CD4-positive, alpha-beta T cell (primary cell): Measurements from ENCODE around the gene RRM2. TPM values are rescaled to one million over a fixed set of nuclear protein-coding genes. Genes with fewer than 3 reads are reported as not detected.
A peak's percentile ranks its signal among the peaks of the same experiment; 100 is the strongest.

Experiments
- ATAC-seq: fragments of 200-7000 bp; cut with Tn5 transposase; one replicate; pipeline ENCODE4 v1.10.0; 2022; ENCODE audit warnings: mild to moderate bottlenecking; ENCODE audit not compliant: poor library complexity
- CTCF ChIA-PET: fragments of 350-600 bp; sonication (Branson Sonifier 250); formaldehyde crosslinking; loops from one replicate; lab custom pipeline; 2021; ENCODE audit warnings: antibody characterized with exemption, inconsistent platforms; lab: Charles Lee
- POLR2A ChIA-PET: fragments of 350-600 bp; sonication (Branson Sonifier 250); formaldehyde crosslinking; loops from one replicate; lab custom pipeline; 2021; ENCODE audit warnings: antibody characterized with exemption, inconsistent platforms; lab: Charles Lee
- DNase-seq, 14 experiments: peaks; one replicate each; pipeline ENCODE4 v3.0.0-alpha.2; 2013 to 2020; ENCODE audit warnings: mixed read lengths in 2 of 14
- H3K27ac ChIP-seq, 2 donors: one replicate each; pipeline versions ENCODE4 v1.5.1 to v1.7.0; 2013; ENCODE audit warnings: low read length in 2 of 2, low read depth in 1 of 2, mild to moderate bottlenecking in 1 of 2
- H3K27me3 ChIP-seq, 2 experiments: 1 replicate in 1 of 2; 2 replicates in 1 of 2; pipeline versions ENCODE4 v1.6.1 to v1.7.0; 2013; ENCODE audit warnings: low read length in 2 of 2, control low read depth in 1 of 2, mild to moderate bottlenecking in 1 of 2, moderate library complexity in 1 of 2; ENCODE audit not compliant: insufficient read depth in 2 of 2, control insufficient read depth in 1 of 2
- H3K36me3 ChIP-seq: one replicate; pipeline ENCODE4 v1.6.1; 2013; ENCODE audit warnings: low read length, control low read depth; ENCODE audit not compliant: insufficient read depth
- H3K4me1 ChIP-seq: one replicate; pipeline ENCODE4 v1.6.1; 2013; ENCODE audit warnings: low read length, control low read depth; ENCODE audit not compliant: insufficient read depth
- H3K4me3 ChIP-seq: one replicate; pipeline ENCODE4 v1.5.1; 2013; ENCODE audit warnings: mild to moderate bottlenecking, low read length, moderate library complexity
- H3K9me3 ChIP-seq, 2 experiments: 1 replicate in 1 of 2; 2 replicates in 1 of 2; pipeline versions ENCODE4 v1.6.1 to v1.7.0; 2013; ENCODE audit warnings: low read length in 2 of 2, mild to moderate bottlenecking in 2 of 2, control low read depth in 1 of 2, moderate library complexity in 1 of 2; ENCODE audit not compliant: control insufficient read depth in 1 of 2, insufficient read depth in 1 of 2
- H3K27ac Mint-ChIP-seq: one replicate; pipeline ENCODE4 v1.8.0; 2020; ENCODE audit warnings: mixed read lengths
- H3K27me3 Mint-ChIP-seq: one replicate; pipeline ENCODE4 v1.8.0; 2021; ENCODE audit warnings: mixed read lengths
- H3K36me3 Mint-ChIP-seq: one replicate; pipeline ENCODE4 v1.8.0; 2021; ENCODE audit warnings: low read depth, mixed read lengths
- H3K4me1 Mint-ChIP-seq: one replicate; pipeline ENCODE4 v1.8.0; 2021; ENCODE audit warnings: low read depth, mixed read lengths
- H3K4me3 Mint-ChIP-seq: one replicate; pipeline ENCODE4 v1.8.0; 2020; ENCODE audit warnings: mild to moderate bottlenecking, mixed read lengths
- H3K9me3 Mint-ChIP-seq: one replicate; pipeline ENCODE4 v1.8.0; 2020; ENCODE audit warnings: mixed read lengths
- CTCF ChIP-seq: fragments of 200-600 bp; IDR thresholded peaks from one replicate; pipeline ENCODE4 v1.8.0; 2022; ENCODE audit warnings: antibody characterized with exemption, mild to moderate bottlenecking
- intact Hi-C, 2 experiments: fragments of 100-400 bp; cut with DNase I in 1 of 2; cut with micrococcal nuclease in 1 of 2; formaldehyde crosslinking; loops; one replicate each; pipeline versions ENCODE4 v1.15.1 to v1.9.0; 2023 to 2025; cut with DNase I, micrococcal nuclease
- total RNA-seq, 174 experiments: library from RNA in 2 of 174; stranded (reverse) in 2 of 174; gene quantifications; one replicate each; pipeline ENCODE4 v1.2.3 and lab custom pipeline; 2021 to 2026

Gene RRM2
- total RNA-seq, 2 experiments from 2014 or later, result 1.4 to 1.6 TPM

DNA sequence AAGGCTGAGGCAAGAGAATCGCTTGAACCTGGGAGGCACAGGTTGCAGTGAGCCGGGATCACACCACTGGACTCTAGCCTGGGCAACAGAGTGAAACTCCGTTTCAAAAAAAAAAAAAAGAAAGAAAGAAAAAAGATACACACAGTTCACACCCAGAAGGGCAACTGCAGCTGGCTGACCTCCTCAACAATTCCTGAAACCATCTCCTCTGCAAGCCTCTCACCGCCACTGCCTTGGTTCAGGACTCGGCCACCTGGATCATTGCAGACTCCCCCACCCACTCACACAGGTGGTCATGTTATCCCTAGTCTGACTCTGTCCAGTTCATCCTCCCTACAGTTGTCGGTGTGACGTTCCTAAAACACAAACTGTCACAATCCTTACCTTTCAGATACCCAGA is 44.5 kb upstream of the RRM2 start:
- no peak overlapping the region for H3K27ac ChIP-seq
- H3K4me3 Mint-ChIP-seq, result peak overlapping the region; percentile 49
- ATAC-seq (no peak), DNase-seq (no peak)
- H3K4me3 ChIP-seq, result no peak overlapping the region
- H3K4me1 Mint-ChIP-seq, result peaks cover 13% of the 10 kb centered on the region
- peaks cover 73% of the 10 kb centered on the region for H3K27me3 Mint-ChIP-seq
- ChIA-PET CTCF (interaction anchor here (1.5 kb wide), 1 partner anchor 19 kb away, joined by 4 read pairs; no protein-coding TSS in a partner anchor), POLR2A (no interaction called here)
- no peaks in the 10 kb centered on the region for H3K9me3 Mint-ChIP-seq
- no peaks in the 10 kb centered on the region for H3K36me3 Mint-ChIP-seq
- H3K27ac Mint-ChIP-seq, result no peak overlapping the region
- no peaks in the 10 kb centered on the region for H3K36me3 ChIP-seq
- intact Hi-C loops, result loop anchor here (5.0 to 10.0 kb wide), 2 partner anchors 39 to 327 kb away; no protein-coding TSS in a partner anchor
- TF ChIP-seq CTCF, result no peak
- no peaks in the 10 kb centered on the region for H3K9me3 ChIP-seq
- H3K4me1 ChIP-seq, result peaks cover 27% of the 10 kb centered on the region
- H3K27me3 ChIP-seq, result peaks cover 55 to 76% of the 10 kb centered on the region in 2 experiments

DNA sequence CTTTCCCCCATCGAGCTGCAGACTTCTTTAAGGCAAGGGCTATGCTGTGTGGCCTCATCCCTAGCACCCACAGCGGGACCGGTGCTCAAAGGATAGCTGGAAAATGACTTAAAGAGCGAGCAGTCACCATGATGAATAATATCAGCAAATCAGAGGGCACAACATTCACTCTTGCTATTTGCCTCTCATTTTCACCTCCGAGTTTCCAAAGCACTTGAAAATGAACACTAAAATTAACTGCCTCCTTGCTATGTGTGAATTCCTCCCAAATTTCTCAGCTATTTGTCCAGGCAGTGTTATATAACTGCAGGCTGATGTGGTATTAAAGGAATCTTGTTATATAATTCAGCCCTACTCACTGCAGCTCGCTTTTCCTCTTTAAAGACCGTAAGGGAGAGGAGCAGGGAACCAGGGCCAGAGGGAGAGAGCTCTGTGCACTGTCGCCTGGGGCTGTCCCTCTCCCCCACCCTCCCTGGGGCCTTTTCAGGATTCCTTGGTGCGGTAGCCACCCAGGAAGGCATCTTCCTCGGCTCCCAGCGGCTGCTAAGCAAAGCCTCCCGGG is 43.8 kb upstream of the RRM2 start:
- TF ChIP-seq CTCF, result no peak

DNA sequence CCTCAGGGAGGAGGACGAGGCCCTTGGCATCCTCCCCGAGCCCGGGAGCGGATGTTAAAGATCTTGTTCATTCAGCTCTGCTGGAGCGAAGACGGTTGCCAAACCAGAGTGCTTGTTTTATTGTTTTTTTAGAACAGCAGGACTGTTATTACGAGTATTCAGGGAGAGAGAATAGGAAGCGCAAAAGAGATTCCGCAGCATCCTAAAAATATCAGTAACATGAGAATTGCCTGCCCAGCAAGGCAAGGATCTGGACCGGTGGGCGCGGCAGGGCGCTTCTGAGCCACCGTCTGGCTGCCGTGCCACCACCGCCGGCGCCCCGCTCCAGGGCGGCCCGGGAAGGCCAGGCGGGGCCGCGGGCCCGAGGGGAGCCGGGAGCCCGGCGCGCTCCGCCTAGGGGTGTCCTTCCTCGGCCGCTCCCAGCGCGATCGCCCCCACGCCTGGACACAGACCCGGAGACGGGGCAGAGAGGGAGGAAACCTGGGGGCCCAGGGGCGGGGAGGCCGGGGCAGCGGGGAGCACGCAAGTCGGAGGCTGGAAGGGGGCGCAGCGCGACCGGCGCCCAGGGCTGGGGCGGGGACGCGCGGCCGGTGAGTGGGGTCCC is 43.2 kb upstream of the RRM2 start:
- no peak for TF ChIP-seq CTCF
- Histone ChIP-seq H3K4me3 (no peak overlapping the region), H3K27ac (no peak overlapping the region), H3K27me3 (peaks cover 60 to 77% of the 10 kb centered on the region in 2 experiments), H3K4me1 (peaks cover 27% of the 10 kb centered on the region), H3K36me3 (no peaks in the 10 kb centered on the region), H3K9me3 (no peaks in the 10 kb centered on the region)
- Mint-ChIP-seq H3K27me3 (peaks cover 76% of the 10 kb centered on the region), H3K27ac (no peak overlapping the region), H3K4me3 (peak overlapping the region; percentile 73), H3K4me1 (peaks cover 13% of the 10 kb centered on the region), H3K36me3 (no peaks in the 10 kb centered on the region), H3K9me3 (no peaks in the 10 kb centered on the region)
- ATAC-seq, result peak; percentile 49
- DNase-seq, result peak in 3 of 14 experiments; percentile 14 to 43 (median 40)
- ChIA-PET CTCF (interaction anchor here (0.6 kb wide), 1 partner anchor 12 kb away, joined by 4 read pairs; no protein-coding TSS in a partner anchor), POLR2A (no interaction called here)
- intact Hi-C loops, result loop anchor here (5.0 to 10.0 kb wide), 2 partner anchors 38 to 325 kb away; no protein-coding TSS in a partner anchor

More for the DNA sequence above, 43.8 kb upstream of the RRM2 start:
- H3K27me3 Mint-ChIP-seq, result peaks cover 76% of the 10 kb centered on the region
- intact Hi-C loops, result loop anchor here (5.0 to 10.0 kb wide), 2 partner anchors 39 to 326 kb away; no protein-coding TSS in a partner anchor
- ATAC-seq (no peak), DNase-seq (no peak)
- H3K4me3 ChIP-seq, result no peak overlapping the region
- no peaks in the 10 kb centered on the region for H3K36me3 Mint-ChIP-seq
- H3K4me3 Mint-ChIP-seq, result peak overlapping the region; percentile 73
- peaks cover 27% of the 10 kb centered on the region for H3K4me1 ChIP-seq
- ChIA-PET CTCF (interaction anchor here (0.6 kb wide), 1 partner anchor 11 kb away, joined by 4 read pairs; no protein-coding TSS in a partner anchor), POLR2A (no interaction called here)
- no peaks in the 10 kb centered on the region for H3K36me3 ChIP-seq
- no peaks in the 10 kb centered on the region for H3K9me3 ChIP-seq
- no peak overlapping the region for H3K27ac ChIP-seq
- peaks cover 57 to 77% of the 10 kb centered on the region in 2 experiments for H3K27me3 ChIP-seq
- H3K4me1 Mint-ChIP-seq, result peaks cover 13% of the 10 kb centered on the region
- no peak overlapping the region for H3K27ac Mint-ChIP-seq
- no peaks in the 10 kb centered on the region for H3K9me3 Mint-ChIP-seq
